GM12872 (cell line): Measurements from ENCODE around the gene ZNF334.
A peak's percentile ranks its signal among the peaks of the same experiment; 100 is the strongest.

Experiments
- TF ChIP-seq, protein P1 (sequence below): IDR thresholded peaks from 3 replicates; pipeline ENCODE4 v1.5.1; 2011; ENCODE audit warnings: low read depth, mild to moderate bottlenecking, low read length, moderate library complexity; ENCODE audit not compliant: insufficient read depth

Gene ZNF334

DNA sequence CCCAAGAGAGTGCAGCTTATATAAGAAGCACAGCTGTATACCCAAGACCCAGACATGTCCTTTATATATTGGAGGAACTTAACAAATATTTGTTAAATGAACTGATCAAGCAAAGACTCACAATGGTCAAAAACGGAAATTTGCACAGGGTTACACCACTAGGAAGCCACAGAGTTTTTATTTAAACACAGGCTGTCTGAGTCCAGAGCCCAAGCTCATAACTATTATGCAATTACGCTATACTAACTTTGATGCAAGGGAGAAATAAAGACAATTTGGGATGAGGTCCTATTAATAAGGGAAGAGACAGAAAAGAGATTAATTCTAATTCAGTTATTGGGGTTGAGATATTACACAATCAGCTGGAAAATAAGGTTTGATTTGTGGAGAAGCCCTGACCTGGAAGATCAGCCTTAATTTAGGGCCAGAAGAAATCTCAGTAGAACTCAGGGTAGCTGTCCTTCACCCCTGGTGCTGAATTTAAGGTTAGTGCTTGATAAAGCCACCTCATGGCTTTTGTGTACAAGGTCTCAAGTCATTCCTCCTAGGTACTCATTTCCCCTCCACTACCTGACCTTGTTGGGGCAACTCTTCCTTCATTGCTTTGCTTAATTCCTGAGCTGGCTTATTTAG, 10.5 kb upstream of the ZNF334 start:
- TF ChIP-seq, protein P1, sequence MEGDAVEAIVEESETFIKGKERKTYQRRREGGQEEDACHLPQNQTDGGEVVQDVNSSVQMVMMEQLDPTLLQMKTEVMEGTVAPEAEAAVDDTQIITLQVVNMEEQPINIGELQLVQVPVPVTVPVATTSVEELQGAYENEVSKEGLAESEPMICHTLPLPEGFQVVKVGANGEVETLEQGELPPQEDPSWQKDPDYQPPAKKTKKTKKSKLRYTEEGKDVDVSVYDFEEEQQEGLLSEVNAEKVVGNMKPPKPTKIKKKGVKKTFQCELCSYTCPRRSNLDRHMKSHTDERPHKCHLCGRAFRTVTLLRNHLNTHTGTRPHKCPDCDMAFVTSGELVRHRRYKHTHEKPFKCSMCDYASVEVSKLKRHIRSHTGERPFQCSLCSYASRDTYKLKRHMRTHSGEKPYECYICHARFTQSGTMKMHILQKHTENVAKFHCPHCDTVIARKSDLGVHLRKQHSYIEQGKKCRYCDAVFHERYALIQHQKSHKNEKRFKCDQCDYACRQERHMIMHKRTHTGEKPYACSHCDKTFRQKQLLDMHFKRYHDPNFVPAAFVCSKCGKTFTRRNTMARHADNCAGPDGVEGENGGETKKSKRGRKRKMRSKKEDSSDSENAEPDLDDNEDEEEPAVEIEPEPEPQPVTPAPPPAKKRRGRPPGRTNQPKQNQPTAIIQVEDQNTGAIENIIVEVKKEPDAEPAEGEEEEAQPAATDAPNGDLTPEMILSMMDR: no peak

DNA sequence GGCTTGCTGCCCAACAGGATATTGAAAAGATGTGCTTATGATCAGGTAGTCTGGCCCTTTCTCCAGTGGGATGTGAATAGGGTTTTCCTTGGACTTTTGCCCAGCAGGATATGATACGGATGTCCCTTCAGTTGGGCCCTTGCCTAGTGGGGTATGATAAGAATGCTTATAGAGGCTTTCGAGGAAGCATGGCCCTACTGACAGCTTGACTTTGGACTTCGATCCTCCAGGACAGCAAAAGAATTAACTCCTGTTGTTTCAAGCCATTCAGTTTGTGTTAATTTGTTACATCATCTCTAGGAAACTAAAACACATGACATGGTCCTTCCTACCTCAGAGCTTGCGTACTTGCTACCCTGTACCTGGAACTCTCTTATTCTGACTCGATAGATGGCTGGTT, 9.7 kb upstream of the ZNF334 start:
- TF ChIP-seq, protein P1: no peak

DNA sequence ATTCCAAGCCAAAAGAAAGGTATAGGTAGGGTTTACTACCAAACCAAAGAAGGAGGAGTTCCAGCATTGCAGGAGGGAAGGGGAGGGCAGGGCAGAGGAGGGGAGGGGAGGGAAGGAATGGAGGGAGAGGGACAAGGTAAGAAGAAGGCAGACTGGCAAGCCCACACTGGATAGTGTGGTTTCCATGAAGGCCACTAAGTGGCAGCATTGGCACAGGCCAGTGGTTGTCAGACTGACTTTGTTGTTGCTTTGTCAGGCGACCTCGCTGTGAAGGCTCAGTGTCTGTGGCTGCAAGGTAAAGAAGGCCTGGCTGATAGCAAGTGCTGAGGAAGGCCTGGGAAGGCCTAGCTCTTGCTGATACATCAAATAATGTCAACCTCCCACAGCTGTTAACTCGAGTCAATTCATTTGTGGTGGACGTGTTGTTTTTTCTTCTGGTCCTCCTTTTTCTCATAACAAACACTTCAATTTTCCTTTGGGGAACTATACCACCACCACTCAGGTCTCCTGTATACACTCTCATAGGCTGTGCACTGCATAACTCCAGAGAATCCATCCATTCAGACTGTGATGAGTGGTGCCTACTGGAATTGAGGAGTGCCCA, 7.7 kb upstream of the ZNF334 start:
- TF ChIP-seq, protein P1: peak; percentile 94

DNA sequence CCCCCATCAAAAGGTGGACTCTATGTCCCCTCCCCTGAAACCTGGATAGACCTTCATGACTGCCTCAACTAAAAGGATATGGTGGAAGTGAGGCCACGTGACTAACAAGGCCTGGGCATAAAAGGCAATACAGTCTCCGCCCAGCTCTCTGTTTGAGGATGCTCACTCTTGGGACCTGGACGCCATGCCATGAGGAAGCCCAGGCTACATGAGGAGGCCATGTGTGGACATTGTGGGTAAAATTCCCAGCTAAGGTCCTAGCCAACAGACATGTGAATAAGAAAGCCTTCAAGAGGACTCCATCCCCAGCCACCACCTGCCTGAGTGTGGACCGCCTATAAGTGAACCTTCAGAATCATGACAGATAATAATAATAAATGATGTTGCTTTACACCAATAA, 7.2 kb upstream of the ZNF334 start:
- TF ChIP-seq, protein P1: no peak

DNA sequence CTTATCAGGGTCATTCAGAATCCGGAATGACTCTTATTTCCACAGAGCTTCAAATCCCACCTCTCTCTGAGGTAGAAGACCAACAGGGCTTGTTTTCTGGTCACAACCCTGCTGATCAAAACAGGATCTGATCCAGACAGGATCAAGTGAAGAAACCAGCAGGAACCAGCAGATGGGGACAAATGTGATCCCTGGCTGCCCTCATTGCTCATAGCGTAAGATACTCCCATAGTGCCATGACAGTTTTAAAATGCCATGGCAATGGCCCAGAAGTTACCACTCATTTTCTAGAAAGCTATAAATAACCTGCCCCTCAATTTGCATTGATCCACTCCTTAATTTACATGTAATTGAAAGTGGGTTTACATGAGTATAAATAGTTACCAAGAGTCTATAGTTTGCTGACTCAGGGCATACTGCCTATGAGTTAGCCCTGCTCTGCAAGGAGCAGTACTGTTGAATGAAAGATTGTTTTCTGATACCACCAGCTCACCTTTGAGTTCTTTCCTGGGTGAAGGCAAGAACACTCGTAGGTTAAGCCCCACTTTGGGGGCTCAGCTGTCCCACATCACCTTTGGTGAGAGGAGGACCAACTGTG, 6.2 kb upstream of the ZNF334 start:
- TF ChIP-seq, protein P1: no peak

DNA sequence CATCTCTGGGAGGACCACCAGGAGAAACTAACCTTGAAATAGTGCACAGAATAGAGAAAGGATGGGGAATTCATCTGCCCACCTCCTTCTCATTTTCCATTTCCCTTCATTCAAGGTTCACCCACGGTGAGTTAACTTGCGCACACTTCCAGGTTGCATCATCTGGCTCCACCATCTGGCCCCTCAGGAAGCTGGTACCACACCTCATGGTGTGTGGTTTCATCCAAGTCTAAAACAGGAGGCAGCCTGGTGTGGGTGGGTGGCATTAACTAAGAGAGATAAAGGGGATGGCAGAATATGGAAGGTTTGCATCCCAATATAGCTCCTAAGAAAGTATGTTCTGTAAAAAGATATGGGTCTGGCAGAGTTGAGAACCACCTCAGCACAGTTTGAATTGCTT, 3.8 kb downstream of the ZNF334 start:
- TF ChIP-seq, protein P1: no peak

DNA sequence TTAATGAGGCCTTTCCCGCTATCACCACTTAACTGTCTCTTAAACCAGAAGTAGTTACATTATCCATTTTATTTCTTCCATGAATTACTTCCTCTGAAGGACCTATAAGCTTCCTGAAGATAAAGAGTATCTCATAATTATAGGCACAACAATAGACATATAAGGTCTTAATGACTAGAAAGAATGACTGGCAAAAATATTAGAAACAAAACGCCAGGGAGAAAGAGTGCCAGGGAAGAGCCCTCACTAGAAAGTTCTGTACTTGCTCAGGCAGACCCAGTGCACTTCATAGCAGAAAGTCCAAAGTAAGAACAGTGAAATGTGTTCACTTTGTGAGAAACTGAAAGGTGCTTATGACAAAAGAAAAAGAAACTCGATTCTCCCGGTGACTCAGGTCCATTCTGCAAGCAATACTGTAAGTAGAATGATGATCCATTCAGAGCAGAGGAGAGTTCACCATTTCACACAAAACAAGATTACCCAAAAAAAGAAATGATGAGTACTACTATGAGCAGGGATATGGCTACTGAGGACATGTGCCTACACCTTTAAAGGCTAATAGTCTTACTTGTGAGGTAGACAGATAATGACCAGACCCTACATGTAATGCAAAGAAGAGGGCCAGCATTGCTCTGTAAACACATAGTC, 5.5 kb downstream of the ZNF334 start:
- TF ChIP-seq, protein P1: no peak
